Neural cell (in vitro differentiated cells): ENCODE measurements around the gene IL1A.

Experiments used
- EP300 ChIP-seq: fragments of 450-650 bp; conservative IDR thresholded peaks from 2 replicates; pipeline ENCODE4 v1.6.1; 2014; ENCODE audit warnings: antibody characterized with exemption, mild to moderate bottlenecking, moderate library complexity; ENCODE audit not compliant: poor library complexity, severe bottlenecking
- EZH2 ChIP-seq: fragments of 200-600, 300-800 bp; shearing (Covaris generic), sonication (generic); IDR thresholded peaks from 2 replicates; pipeline ENCODE4 v1.6.1; 2014; ENCODE audit warnings: antibody characterized with exemption, low read length, borderline replicate concordance, mild to moderate bottlenecking; ENCODE audit not compliant: insufficient read depth, poor library complexity, severe bottlenecking

DNA sequence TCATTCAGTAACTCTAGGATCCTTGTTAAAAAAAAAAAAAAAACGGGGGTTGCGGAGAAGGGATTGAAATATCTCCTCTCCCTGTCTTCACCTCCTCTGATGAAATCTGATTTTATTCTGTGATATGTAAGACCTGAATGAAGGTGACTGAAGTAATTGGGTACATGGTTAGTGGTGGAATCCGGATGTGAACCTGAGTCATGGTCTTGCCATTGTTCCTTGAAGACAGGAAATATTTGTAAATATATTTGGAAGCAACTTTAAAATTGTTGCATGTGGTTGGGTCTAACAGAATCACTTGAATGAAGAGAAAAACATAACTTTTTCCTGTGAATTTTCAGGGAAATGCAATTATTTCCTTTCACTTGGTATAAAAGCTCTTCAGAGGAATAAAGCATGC lies 3.0 kb upstream of the IL1A start:
- no peak for TF ChIP-seq EP300
- no peak for TF ChIP-seq EZH2
